SIG-M5 treated with dmso at 0.1 percent for 504 hours (cell line): ENCODE data around the gene PAOX.
"Not testable (repeated sequence)": the region's sequence is repeated elsewhere in the genome, so short reads cannot be mapped to it uniquely, and the experiment has no call there.

Experiments
- DNase-seq: peaks from one replicate; lab custom pipeline; 2025; ENCODE audit not compliant: unreplicated experiment; lab: John Stamatoyannopoulos, UW

The PAOX gene

DNA sequence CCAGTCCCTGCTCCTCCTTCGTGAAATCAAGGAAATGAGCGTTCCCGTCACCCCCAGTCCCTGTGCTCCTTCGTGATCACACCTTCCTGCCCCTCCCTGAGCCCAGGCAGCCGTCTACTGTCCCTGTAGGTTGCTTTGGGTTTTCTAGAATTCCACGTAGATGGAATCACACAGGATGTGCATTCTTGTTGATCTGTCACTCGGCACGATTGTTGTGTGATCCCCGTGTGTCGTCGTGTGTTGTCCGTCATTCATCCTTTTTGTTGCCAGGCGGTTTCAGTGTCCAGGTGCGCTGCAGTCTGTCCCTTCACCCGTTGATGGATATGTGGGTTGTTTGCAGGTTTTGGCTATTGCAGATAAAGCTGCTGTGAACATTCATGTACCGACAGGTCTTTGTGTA lies 24.3 kb downstream of the PAOX start:
- DNase-seq, result no peak

DNA sequence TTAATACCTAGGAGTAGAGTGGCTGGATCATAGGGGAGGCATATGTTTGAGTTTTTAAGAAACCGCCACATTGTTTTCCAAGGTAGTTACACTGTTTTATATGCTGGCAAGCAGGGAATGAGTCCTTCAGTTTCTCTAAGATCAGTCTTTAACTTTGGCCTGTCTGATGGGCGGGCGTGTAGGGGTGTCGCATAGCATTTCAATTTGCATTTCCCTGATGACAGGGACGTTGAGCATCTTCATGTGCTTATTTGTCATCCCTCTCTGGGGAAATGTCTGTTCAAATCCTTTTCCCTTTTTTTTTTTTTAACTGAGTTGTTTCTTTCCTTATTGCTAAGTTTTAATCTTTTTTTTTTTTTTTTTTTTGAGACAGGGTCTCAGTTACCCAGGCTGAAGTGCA lies 24.7 kb downstream of the PAOX start:
- no peak for DNase-seq

DNA sequence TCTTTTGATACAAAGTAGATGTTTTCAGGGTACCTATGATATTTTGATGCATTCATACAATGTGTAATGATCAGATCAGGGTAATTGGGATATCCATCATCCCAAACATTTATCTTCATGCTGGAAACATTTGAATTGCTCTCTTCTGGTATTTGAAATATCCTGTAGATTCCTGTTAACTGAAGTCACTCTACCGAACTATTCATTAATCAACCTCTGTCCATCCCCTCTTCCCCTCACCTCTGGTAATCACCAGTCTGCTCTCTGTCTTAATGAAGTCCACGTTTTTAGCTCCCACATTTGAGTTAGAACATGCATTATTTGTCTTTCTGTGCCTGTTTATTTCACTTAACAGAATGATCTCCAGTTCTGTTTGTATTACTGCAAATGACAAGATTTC lies 26.2 kb downstream of the PAOX start:
- DNase-seq, result no peak

DNA sequence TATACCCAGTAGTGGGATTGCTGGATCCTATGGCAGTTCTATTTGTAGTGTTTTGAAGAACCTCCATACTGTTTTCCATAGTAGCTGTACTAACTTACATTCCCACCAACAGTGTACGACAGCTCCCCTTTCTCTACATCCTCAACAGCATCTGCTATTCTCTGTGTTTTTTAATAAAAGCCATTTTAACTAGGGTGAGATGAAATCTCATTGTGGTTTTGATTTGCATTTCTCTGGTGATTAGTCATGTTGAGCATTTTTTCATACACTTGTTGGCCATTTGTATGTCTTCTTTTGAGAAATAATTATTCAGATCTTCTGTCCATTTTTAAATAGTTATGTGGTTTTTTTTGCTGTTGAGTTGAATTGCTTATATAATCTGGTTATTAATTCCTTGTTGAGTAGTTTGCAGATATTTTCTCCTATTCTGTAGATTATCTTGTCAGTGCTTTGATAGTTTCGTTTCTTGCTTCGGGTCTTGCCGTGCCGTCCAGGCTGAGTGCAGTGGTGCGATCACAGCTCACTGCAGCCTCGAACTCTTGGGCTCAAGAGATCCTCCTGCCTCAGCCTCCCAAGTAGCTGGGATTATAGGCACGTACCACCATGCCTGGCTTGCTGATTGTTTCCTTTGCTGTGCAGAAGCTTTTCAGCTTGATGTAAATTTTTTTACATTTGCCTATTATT lies 26.9 kb downstream of the PAOX start:
- DNase-seq, result no peak

DNA sequence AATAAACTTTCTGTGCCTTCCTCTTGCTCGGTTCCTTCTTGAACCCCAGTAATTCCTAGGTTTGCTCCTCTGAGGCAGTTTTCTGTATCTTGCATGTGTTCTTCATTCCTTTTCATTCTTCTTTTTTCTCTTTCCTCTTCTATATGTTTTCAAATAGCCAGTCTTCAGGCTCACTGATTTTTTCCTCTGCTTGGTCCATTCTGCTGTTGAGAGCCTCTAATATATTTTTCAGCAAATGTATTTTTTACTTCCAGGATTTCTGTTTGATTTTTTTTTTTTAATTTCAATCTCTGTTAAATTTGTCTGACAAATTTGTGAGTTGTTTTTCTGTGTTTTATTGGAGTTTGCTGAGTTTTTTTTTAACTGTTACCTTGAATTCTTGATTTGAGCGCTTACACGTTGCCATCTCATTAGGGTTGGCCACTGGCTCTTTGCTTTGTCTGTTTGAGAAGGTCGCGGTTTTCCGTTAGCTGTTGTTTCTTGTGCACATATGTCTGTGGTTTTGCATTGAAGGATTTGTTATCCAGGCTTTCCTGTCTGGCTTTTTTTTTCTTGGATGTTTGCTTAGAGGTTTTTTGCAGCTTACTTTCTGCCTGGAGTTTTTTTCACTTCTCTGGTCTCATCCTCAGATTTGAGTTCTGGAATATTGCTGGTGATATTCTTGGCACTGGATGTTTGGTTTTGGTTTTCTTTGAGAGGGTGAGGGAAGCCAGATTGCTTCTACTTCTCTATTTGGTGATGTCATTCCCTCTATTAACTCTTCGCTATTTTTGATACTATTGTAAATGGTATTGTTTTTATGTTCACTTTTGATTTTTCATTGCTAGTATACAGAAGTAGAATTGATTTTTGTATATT lies 32.7 kb downstream of the PAOX start:
- no peak for DNase-seq

DNA sequence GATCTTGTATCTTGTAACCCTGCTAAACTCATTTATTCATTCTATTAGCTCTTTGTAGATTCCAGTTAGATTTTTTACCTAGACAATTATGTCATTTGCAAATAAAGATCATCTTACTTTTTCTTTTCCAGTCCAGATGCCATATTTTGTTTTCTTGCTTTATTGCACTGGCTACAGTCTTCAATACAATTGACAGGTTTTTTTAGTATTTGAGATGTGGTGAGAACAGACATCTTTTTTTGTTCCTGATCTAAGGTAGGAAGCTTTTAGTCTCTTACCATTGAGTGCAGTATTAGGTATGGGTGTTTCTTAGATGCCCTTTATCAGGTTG lies 33.3 kb downstream of the PAOX start:
- DNase-seq, result no peak

DNA sequence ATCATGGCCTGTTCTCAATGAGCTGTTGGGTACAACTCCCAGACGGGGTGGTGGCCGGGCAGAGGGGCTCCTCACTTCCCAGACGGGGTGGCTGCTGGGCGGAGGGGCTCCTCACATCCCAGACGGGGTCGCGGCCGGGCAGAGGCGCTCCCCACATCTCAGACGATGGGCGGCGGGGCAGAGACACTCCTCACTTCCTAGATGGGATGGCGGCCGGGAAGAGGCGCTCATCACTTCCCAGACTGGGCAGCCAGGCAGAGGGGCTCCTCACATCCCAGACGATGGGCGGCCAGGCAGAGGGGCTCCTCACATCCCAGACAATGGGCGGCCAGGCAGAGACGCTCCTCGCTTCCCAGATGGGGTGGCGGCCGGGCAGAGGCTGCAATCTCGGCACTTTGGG lies 35.3 kb downstream of the PAOX start:
- not testable (repeated sequence) for DNase-seq

DNA sequence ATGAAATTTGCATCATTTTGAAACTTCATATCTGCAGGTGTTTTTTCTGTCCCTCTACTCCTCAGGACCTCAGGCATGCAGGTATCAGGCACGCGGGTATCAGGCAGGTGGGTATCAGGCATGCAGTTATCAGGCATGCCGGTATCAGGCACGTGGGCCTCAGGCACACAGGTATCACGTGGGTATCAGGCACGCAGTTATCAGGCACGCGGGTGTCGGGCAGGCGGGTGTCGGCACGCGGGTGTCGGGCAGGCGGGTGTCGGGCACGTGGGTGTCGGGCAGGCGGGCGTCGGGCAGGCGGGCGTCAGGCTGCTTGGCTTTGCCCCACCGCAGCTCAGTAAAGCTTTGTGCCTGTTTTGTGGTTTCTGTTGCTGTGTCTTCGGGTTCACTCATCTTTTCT lies 36.7 kb downstream of the PAOX start:
- no peak for DNase-seq

DNA sequence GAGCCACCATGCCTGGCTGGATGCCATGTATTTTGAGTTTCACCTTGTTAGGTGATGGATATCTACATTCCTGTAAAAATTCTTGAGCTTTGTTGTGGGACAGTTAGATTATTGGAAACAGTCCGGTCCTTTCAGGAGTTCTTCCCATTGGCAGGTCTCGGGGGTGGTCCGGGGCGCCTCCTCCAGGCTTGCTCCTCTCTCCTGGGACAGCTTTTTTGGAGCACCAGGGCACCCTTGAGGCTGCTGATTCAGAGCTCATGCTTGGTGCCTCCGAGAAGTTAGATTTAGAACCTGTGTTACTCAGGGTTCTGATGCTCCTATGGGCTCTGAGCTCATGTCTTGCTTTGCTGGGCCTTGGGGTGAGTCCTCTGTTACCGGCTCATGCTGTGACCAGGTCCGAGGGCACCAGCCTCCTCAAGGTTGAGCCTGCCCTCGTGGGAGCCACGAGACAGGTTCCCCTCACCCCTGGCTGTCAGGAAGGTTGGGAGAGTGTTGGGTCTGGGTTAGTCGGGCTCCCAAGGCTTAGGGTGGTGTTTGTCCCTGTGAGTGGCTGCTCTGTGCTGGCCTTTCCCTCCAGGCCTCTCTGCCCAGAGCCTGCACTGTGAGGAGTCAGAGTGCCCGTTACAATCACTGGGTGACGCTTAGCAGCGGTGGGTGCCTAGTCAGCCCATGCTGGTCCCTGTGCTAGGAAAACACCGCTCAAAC lies 39.4 kb downstream of the PAOX start:
- no peak for DNase-seq

DNA sequence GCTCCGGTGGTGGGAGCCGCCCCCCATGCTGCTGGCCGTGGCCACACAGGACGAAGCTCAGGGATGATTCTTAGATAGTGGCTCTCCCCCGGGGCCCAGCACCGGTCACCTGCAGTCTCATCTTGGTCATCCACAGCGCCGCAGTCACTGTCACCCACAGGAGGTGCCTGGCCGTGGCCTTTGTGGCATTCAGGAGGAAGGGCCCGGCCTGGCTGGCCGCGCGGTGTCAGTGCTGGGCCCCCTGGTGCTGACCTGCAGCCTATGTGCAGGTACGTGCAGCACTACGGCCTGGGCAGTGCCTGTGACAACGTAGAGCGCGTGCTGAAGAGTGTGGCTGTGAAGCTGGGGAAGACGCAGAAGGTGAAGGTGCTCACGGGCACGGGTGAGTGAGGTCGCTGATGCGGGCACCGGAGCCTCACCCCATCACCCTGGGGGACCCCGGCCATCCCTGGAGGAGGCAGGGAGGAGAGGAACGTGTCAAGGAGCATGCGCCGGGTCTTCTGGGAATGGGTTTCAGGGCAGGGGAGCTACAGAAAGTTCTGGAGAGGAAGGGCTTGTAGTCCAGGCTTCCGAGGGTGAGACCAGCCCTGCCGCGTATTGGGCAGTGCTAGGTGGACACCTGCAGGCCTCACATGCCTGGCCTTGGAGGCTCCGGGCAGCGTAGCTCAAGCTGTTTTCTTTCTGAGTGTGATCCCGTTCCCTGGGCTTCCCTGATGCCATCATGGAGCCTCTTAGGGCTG lies 40.3 kb downstream of the PAOX start:
- no peak for DNase-seq

DNA sequence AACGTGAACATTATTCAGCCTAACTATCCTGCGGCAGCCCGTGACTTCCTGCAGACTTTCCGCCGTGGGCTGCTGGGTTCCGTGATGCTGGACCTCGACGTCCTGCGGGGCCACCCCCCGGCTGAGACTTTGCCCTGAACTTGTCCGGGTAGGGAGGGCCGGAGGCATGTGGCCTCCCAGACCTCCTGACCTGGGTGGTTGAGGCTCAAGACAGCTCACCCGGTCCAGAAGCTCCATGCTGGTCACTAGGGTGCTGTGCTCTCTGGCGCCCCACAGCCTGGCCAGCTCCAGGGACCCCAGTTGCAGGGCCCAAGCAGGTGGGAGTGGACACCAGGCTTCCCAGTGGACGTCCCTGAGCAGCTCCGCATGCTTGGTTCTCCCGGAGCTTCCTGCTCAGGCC lies 41.0 kb downstream of the PAOX start:
- DNase-seq, result no peak

DNA sequence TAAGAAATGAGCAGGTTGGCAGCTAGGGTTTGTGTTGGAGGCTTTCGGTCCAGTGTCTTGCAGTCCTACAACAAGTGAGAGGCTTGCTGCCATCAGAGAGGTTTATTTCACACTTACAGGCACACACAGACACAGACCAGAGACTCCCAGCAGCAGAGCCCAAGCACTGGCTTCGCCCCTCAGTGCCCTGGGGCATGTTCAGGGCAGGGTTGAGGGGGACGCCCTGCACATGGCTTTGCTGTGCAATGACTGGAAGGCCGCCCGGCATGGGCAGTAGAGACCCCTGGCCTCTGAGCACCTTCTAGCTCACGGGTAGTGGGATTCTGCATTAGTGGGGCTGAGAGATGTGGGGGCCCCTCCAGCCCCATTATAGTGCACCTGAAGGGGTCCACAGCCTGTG lies 41.5 kb downstream of the PAOX start:
- DNase-seq, result no peak

DNA sequence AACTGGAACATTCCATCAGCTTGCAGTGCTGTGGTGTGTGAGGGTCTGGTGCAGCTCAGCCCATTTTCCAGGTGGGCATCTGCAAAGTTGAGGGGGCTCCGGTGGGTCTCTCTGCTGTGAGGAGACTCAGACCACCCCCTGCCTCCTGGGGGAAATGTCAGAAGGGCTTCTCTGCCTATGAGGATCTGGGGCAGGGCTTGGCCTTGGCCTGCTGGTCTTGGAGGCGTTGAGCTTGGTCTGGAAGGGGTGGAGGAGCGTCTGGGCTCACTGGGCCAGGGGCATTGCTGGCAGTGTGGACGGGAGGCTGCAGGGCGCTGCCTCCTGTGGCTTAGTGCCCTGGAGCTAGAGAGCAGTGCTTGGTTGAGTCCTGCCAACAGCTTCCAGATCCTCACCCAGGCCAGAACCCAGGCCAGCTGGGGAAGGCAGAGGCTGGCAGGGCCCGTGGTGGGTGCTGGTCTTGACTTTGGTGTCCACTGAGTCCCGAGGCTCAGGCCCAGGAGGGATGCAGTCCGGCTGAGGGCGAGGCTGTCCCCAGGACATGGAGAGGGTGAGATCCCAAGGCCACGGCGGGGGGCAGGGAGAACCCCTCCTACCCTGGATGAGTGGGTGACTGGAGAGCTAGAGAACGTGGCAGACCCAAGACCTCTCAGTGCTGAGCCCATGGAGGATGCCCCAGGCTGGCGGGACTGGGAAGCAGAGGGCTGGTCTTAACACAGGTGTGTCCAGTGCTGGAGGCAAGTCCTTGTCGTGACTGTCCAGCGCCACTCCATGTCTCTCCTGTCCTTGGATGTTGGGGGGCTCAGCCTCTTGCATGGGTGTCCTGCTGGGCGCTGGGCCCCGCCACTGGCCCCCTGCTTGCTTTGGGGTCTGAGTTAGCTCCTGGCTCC lies 42.5 kb downstream of the PAOX start:
- no peak for DNase-seq

DNA sequence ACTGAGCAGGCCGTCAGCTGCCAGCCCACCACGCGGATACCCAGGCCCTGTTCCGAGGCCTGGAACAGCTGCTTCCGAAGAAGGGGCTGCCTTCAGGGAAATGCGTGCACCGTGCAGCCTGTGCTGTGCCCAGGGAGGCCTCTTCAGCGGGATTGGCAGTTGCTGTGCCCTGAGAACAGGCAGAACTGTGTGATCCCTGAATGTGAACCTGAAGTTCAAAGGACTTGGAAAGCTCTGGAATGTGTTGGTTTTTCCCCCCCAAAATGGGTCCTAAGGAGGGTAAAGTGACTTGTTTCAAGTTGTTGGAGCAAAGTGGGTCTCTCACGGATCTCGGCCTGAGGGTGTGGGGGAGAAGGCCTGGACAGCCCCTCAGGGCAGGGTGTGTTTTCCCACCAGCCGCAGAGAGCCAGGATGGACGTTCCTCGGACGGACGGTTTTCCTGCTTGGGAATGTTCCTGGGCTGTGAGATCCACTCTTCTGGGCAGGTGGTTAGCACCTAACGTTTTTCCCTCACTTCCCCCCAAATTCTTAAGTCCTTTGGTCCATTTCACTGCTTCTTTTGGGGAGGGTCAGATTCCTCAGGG lies 43.3 kb downstream of the PAOX start:
- DNase-seq, result no peak

DNA sequence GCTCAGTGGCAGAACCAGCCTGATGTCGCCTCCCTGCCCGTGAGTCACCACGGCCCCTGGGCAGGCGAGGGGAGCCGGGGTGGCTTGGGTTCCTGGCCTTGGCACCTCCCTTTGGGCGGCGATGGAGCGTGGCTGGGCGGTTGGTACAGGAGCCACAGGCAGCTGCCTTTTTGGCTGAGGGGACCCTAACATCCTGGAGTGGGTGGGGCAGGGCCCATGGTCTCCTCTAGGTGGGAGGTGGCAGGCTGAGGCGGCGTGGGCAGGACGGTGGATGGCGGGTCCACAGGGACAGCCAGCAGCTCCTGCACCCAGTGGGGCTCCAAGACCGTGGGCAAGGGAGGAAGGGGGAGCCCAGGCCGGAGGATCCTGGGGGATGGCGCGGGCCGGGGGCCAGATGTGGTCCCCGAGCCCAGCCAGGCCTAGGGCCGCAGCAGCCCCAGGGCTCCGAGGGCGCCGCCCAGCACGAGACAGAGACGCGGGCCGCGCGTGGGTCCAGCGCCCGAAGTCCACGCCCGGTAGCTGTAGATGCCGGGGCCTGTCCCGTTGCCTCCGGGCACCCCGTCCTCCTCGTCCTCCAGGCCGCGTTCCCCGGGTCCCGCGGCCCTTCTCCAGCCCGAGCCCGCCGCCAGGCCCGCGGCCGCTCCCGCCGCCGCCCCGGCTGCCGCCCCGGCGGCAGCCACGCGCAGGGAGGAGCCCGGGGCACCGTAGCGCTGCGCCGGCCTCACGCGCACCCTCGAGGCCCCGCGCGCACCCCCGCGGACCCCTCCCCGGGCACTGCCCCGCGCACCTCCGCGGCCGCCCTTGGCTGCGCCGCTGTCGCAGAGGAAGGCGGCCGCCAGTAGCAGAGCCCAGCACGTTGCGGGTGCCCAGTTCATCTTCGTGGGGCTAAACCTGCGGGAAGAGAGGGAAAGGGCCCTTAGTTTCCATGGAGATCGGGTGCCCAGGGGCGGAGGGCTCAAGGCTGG lies 44.0 kb downstream of the PAOX start:
- DNase-seq, result no peak

DNA sequence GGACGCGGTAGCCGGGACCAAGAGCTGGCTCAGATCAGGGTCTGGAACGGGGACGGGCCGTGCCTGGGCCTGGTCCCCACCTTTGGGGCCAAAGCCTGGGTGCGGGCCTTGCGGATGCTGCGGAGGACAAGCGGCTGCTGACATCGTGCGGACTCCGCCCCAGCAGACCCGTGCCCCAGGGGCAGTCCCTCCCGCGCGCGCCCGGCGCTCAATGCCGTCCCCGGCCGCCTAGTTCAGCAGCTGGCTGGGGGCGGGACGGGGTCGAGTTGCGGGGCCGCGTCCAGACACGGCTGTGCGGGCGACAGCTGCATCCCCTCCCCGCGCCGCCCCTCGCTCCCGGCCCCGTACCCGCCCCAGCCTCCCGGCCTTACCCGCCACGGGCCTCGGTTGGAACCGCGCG lies 45.0 kb downstream of the PAOX start:
- not testable (repeated sequence) for DNase-seq

DNA sequence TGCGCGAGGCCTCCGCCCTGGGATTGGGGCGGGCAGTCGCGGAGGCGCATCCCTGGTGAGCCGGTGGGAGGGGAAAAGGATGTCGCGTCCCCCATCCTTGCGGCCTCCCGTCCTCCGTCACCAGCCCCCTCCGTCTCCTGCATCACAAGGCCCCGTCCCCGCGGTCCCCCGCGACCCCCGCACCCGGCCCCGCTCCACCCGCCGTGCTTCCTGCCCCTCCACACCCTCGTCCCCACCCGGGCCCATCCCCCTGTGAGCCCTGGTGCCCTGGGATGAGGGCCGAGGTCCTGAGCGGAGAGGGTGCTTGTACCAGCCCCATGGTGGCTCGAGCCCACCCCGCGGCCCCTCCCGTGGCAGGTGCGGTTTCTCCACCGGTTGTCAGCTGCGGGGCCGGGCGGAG lies 45.5 kb downstream of the PAOX start, which contains the start of gene SPRN:
Gene SPRN, minus strand, starts transcription at position 25 of the 400 bp plus-strand sequence. CDS start 944 bp downstream, outside the sequence.
- DNase-seq, result not testable (repeated sequence)

DNA sequence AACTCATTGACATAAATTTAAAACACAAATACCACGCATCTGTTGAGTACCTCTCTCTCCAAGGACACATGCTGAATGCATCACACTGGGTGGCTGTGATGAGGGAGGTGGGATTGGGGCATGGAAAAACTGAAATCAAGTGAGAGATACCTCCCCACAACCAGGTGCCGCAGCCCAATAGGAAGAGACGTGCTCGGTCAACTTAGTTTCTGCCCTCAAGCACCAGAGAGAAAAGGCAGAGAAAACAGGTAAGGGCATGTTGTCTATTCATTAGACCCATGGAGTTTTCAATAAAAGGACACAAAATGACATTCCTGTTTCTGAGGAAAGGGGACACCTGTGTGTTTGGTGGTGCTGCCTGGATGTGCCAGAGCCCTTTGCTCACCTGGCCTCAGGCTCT lies 50.5 kb downstream of the PAOX start:
- DNase-seq, result not testable (repeated sequence)
